Measurements from ENCODE around the gene COX8A. TPM values are rescaled to one million over a fixed set of nuclear protein-coding genes. Genes with fewer than 3 reads are reported as not detected.
"Not testable (repeated sequence)": the region's sequence is repeated elsewhere in the genome, so short reads cannot be mapped to it uniquely, and the experiment has no call there.

The COX8A gene
- total and polyA plus RNA-seq, 2 of the 13 experiments (the other 11 are each of a cell fraction or from before 2014, with no cell fraction given), result 202 to 406 TPM

DNA sequence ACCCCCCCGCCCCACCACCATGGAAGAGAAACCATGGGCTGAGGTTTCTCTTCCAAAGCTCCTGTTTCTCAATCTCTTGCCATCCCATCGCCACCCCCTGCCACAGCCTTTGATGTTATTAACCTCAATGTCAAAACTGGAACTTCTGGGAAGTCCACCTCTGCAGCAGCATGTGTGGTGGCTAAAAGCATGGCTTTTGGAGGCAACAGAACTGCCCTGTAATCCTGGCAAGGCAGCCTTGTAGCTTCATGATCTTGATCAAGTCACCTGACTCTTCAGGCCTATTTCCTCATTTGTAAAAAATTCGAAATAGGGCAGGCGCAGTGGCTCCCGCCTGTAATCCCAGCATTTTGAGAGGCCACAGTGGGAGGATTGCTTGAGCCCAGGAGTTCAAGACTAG, 3.5 kb upstream of the COX8A start (continued):
- TF ChIP-seq HNF4A (CRISPR knock-in tag; IDR thresholded peaks at IDR 0.05), result peak; percentile 35; the same call in 1 of the 2 replicates

DNA sequence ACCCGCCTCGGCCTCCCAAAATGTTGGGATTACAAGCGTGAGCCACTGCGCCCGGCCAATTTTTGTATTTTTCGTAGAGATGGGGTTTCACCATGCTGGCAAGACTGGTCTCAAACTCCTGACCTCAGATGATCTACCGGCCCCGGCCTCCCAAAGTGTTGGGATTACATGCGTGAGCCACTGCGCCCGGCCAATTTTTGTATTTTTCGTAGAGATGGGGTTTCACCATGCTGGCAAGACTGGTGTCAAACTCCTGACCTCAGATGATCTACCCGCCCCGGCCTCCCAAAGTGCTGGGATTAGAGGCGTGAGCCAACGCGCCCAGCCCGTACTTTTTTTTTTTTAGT, 535 bp upstream of the COX8A start:
- H3K27me3 ChIP-seq (ENCODE audit: control insufficient read depth in 1 of 2, insufficient read depth in 2 of 2, low read length in 2 of 2); H3K36me3 ChIP-seq (replicated peaks in 1 of 2; ENCODE audit: control insufficient read depth in 1 of 2, insufficient read depth in 2 of 2, low read length in 2 of 2); CTCF ChIA-PET (ENCODE audit: low intra/inter-chr PET ratio, low total read pairs); FAIRE-seq; H3K9ac ChIP-seq (ENCODE audit: insufficient read depth, low read depth, low read length); H3K4me3 ChIP-seq (replicated peaks in 1 of 3; ENCODE audit: insufficient read depth in 1 of 3, low read depth in 2 of 3, low read length in 3 of 3); H3K27ac ChIP-seq (ENCODE audit: extremely low read length, insufficient read depth, low read length); in situ Hi-C loops (cut with HindIII; ENCODE audit: extremely low pct_ligation_motif_present, low pct_unique_long_range_greater_than_20kb); H2AFZ ChIP-seq (ENCODE audit: low read length); BruUV-seq (replicated peaks); DNase-seq (ENCODE audit: low spot score); H4K20me1 ChIP-seq (ENCODE audit: insufficient read depth, low read length); ATAC-seq; H3K9me3 ChIP-seq (ENCODE audit: low read length): not testable (repeated sequence)
- WGBS (ENCODE audit: low lambda C conversion rate), result 94% methylated on average over 18 of the region's 18 CpGs
- peaks cover 49% of the 10 kb centered on the region for H3K4me1 ChIP-seq (ENCODE audit: insufficient read depth, low read length)
- intact Hi-C loops (cut with micrococcal nuclease; ENCODE audit: unreplicated experiment), result loop anchor here (1.0 to 2.0 kb wide), 2 partner anchors 33 to 57 kb away; partner anchors contain the start of gene RCOR2
- 0 out of 2 replicates have a peak overlapping the region, but pooled peaks have one; percentile 6 for H3K4me2 ChIP-seq (ENCODE audit: low read depth, low read length)
- POLR2A ChIA-PET, result interaction anchor here (0.9 to 1.3 kb wide), 6 partner anchors 8 to 54 kb away, joined by 3 to 12 read pairs (median 4); partner anchors contain the start of genes NAA40 and OTUB1
- peak; percentile 2; the same call in 1 of the 2 replicates for TF ChIP-seq ARID2 (CRISPR knock-in tag; IDR thresholded peaks at IDR 0.05; ENCODE audit: borderline replicate concordance)
- H3K79me2 ChIP-seq (ENCODE audit: insufficient read depth, low read length), result peaks cover 17% of the 10 kb centered on the region

DNA sequence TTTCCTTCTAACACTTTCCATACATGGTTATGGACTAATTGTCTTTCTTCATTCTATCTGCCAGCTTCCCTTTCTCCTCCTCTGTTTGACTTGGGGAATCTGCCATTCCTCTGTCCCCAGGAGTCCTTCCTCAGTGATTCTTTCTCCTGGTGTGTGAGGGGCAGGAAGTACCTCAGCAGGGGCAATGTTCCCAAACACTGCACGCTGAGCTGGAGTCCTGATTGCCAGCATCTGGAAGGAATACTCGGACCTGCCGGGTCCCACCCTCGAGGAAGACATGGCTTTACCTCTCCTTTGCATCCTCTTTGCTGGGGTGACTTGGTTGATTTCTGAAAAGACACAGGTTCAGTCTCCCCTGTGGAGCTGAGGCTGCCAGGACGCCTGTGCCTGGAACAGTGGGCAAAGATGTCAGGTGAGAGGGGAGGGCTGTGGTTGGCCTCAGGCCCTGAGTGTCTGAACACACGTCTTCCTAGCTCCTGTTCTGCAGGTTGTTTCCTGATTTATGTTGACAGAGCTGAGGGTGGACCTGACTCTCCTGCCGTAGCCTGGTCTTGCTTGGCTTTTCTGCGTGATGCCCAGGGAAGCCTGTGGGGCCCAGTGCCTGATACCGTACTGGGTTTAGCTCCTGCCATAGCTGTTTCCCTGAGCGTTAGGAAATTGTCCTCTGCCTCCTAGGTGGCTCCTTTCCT, 4.3 kb downstream of the COX8A start:
- no peak overlapping the region for H2AFZ ChIP-seq (ENCODE audit: low read length)
- ATAC-seq (no peak), FAIRE-seq (no peak), DNase-seq (ENCODE audit: low spot score) (no peak)
- in situ Hi-C loops (cut with HindIII; ENCODE audit: extremely low pct_ligation_motif_present, low pct_unique_long_range_greater_than_20kb) (no loop called here), intact Hi-C loops (cut with micrococcal nuclease; ENCODE audit: unreplicated experiment) (no loop called here)
- no peak overlapping the region for H3K4me3 ChIP-seq (replicated peaks in 1 of 3; ENCODE audit: insufficient read depth in 1 of 3, low read depth in 2 of 3, low read length in 3 of 3)
- peaks cover 17% of the 10 kb centered on the region for H3K79me2 ChIP-seq (ENCODE audit: insufficient read depth, low read length)
- H4K20me1 ChIP-seq (ENCODE audit: insufficient read depth, low read length), result peaks cover 9% of the 10 kb centered on the region; the same call in 1 of the 2 replicates
- peak in 1 of 2 experiments; percentile 43; a peak in 1 of 4 replicates for TF ChIP-seq POLR2A (IDR thresholded peaks at IDR 0.05; ENCODE audit: insufficient read depth in 1 of 2, low read depth in 2 of 2, low read length in 2 of 2)
- TF ChIP-seq ZNF33A (CRISPR knock-in tag; IDR thresholded peaks at IDR 0.05; ENCODE audit: borderline replicate concordance), result no peak
- no peak for TF ChIP-seq EEA1 (CRISPR knock-in tag; IDR thresholded peaks at IDR 0.05; ENCODE audit: borderline replicate concordance)
- TF ChIP-seq, protein P1, sequence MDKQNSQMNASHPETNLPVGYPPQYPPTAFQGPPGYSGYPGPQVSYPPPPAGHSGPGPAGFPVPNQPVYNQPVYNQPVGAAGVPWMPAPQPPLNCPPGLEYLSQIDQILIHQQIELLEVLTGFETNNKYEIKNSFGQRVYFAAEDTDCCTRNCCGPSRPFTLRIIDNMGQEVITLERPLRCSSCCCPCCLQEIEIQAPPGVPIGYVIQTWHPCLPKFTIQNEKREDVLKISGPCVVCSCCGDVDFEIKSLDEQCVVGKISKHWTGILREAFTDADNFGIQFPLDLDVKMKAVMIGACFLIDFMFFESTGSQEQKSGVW (CRISPR knock-in tag; IDR thresholded peaks at IDR 0.05; ENCODE audit: borderline replicate concordance), result no peak
- H3K36me3 ChIP-seq (replicated peaks in 1 of 2; ENCODE audit: control insufficient read depth in 1 of 2, insufficient read depth in 2 of 2, low read length in 2 of 2), result peaks cover 1 to 8% of the 10 kb centered on the region in 2 experiments; a peak in 1 of 5 replicates
- H3K9ac ChIP-seq (ENCODE audit: insufficient read depth, low read depth, low read length), result no peak overlapping the region
- no peak overlapping the region for H3K27ac ChIP-seq (ENCODE audit: extremely low read length, insufficient read depth, low read length)
- H3K27me3 ChIP-seq (ENCODE audit: control insufficient read depth in 1 of 2, insufficient read depth in 2 of 2, low read length in 2 of 2), result no peaks in the 10 kb centered on the region
- H3K4me1 ChIP-seq (ENCODE audit: insufficient read depth, low read length), result peaks cover 23% of the 10 kb centered on the region
- WGBS (ENCODE audit: low lambda C conversion rate), result 94% methylated on average over 10 of the region's 10 CpGs
- ChIA-PET CTCF (ENCODE audit: low intra/inter-chr PET ratio, low total read pairs) (no interaction called here), POLR2A (no interaction called here)
- no peaks in the 10 kb centered on the region for H3K9me3 ChIP-seq (ENCODE audit: low read length)
- no peak overlapping the region for H3K4me2 ChIP-seq (ENCODE audit: low read depth, low read length)
- no TSS peak for BruUV-seq (replicated peaks)

Data from HepG2 (cell line).